Body of pancreas (tissue), 4 donors: Measurements from ENCODE around the gene CCSER2. TPM values are rescaled to one million over a fixed set of nuclear protein-coding genes. Genes with fewer than 3 reads are reported as not detected.
A peak's percentile ranks its signal among the peaks of the same experiment; 100 is the strongest.

Experiments
- ATAC-seq: fragments of 150-250 bp; one replicate; pipeline ENCODE4 v1.9.1; 2016
- DNase-seq, 4 donors: peaks; one replicate each; pipeline ENCODE4 v3.0.0-alpha.2; 2019
- H3K27ac ChIP-seq, 4 donors: fragments of 200-600 bp; sonication (generic); 1 replicate in 3 of 4; 2 replicates in 1 of 4; pipeline versions ENCODE4 v1.5.1 to v1.6.1; 2016 to 2019; ENCODE audit warnings: mild to moderate bottlenecking in 1 of 4, mixed read lengths in 1 of 4, moderate library complexity in 1 of 4
- H3K27me3 ChIP-seq, 2 donors: fragments of 200-600 bp; sonication (generic); one replicate each; pipeline ENCODE4 v1.6.0; 2016; ENCODE audit warnings: mild to moderate bottlenecking in 1 of 2
- H3K36me3 ChIP-seq, 2 donors: fragments of 200-600 bp; sonication (generic); replicated peaks in 1 of 2; 2 replicates each; pipeline ENCODE4 v1.5.1; 2016; ENCODE audit warnings: low read depth in 2 of 2; ENCODE audit not compliant: insufficient read depth in 1 of 2
- H3K4me1 ChIP-seq: fragments of 200-600 bp; sonication (generic); one replicate; pipeline ENCODE4 v1.6.0; 2016
- H3K4me3 ChIP-seq, 2 donors: fragments of 200-600 bp; sonication (generic); 1 replicate in 1 of 2; 2 replicates in 1 of 2; pipeline ENCODE4 v1.5.1; 2016 to 2019
- H3K9me3 ChIP-seq, 3 donors: fragments of 200-600 bp; sonication (generic); 1 replicate in 2 of 3; 2 replicates in 1 of 3; pipeline ENCODE4 v1.5.1; 2016
- CTCF ChIP-seq, 7 experiments: fragments of 450-650 bp in 4 of 7; fragments of 200-600 bp in 3 of 7; sonication (generic) in 3 of 7; IDR thresholded peaks; one replicate each; pipeline ENCODE4 v1.5.1; 2016 to 2019; ENCODE audit warnings: antibody characterized with exemption in 7 of 7
- POLR2A ChIP-seq, 3 donors: fragments of 450-650 bp; IDR thresholded peaks; one replicate each; pipeline ENCODE4 v1.6.1; 2016; ENCODE audit warnings: antibody characterized with exemption in 3 of 3, mild to moderate bottlenecking in 2 of 3
- WGBS, 2 donors: methylation state at CpG; one replicate each; pipeline ENCODE4 v1.1.5; 2017; 5-methylcytosine and 5-hydroxymethylcytosine counted together
- intact Hi-C: fragments of 100-400 bp; cut with DNase I; formaldehyde crosslinking; loops from one replicate; pipeline ENCODE4 v1.15.1; 2023
- total RNA-seq, 2 donors: library from RNA; depleted of rRNA; stranded (reverse); fragments of >200 nt; gene quantifications; one replicate each; pipeline ENCODE4 v1.1.0, GENCODE V29; 2016

Gene CCSER2
- total RNA-seq, 2 donors from 2014 or later: 14.5 to 20.0 TPM

- intact Hi-C loops: no loop called here
- DNase-seq (no peak), ATAC-seq (no peak)
- Histone ChIP-seq H3K4me1 (no peaks in the 10 kb centered on the region), H3K9me3 (no peaks in the 10 kb centered on the region), H3K27me3 (no peaks in the 10 kb centered on the region), H3K4me3 (no peak overlapping the region), H3K36me3 (no peaks in the 10 kb centered on the region), H3K27ac (no peak overlapping the region)
- 59 to 63% methylated on average over 2 of the region's 2 CpGs for WGBS, 2 donors
- TF ChIP-seq CTCF (IDR thresholded peaks at IDR 0.05): no peak
- no peak for TF ChIP-seq POLR2A (IDR thresholded peaks at IDR 0.05)
Observed at GRCh38 chr10:84302223-84302622, 26.2 kb upstream of the CCSER2 start.

- Histone ChIP-seq H3K36me3 (no peaks in the 10 kb centered on the region), H3K27me3 (no peaks in the 10 kb centered on the region), H3K4me3 (no peak overlapping the region), H3K27ac (no peak overlapping the region), H3K9me3 (no peaks in the 10 kb centered on the region), H3K4me1 (no peaks in the 10 kb centered on the region)
- ATAC-seq (no peak), DNase-seq (no peak)
- TF ChIP-seq CTCF (IDR thresholded peaks at IDR 0.05) (no peak), POLR2A (IDR thresholded peaks at IDR 0.05) (no peak)
- 74% methylated on average over 4 of the region's 4 CpGs for WGBS, 2 donors
- intact Hi-C loops: no loop called here
Observed at GRCh38 chr10:84306751-84307384, 21.5 kb upstream of the CCSER2 start.

- no peak for ATAC-seq
- intact Hi-C loops: no loop called here
Observed at GRCh38 chr10:84308021-84308420, 20.4 kb upstream of the CCSER2 start.

GRCh38 chr10:84308481-84309304, 19.7 kb upstream of the CCSER2 start:
- TF ChIP-seq POLR2A (IDR thresholded peaks at IDR 0.05) (no peak), CTCF (IDR thresholded peaks at IDR 0.05) (no peak)
- Histone ChIP-seq H3K4me1 (no peaks in the 10 kb centered on the region), H3K36me3 (no peaks in the 10 kb centered on the region), H3K4me3 (no peak overlapping the region), H3K9me3 (no peaks in the 10 kb centered on the region), H3K27me3 (no peaks in the 10 kb centered on the region), H3K27ac (no peak overlapping the region)
- intact Hi-C loops: no loop called here
- ATAC-seq (no peak), DNase-seq (peak in 3 of 4 donors; percentile 17 to 29 (median 27))
- 27 to 42% methylated on average over 6 of the region's 6 CpGs for WGBS, 2 donors

More at GRCh38 chr10:84308021-84308420, 20.4 kb upstream of the CCSER2 start:
- no peak for DNase-seq
- TF ChIP-seq POLR2A (IDR thresholded peaks at IDR 0.05) (no peak), CTCF (IDR thresholded peaks at IDR 0.05) (no peak)
- Histone ChIP-seq H3K9me3 (no peaks in the 10 kb centered on the region), H3K4me1 (no peaks in the 10 kb centered on the region), H3K36me3 (no peaks in the 10 kb centered on the region), H3K4me3 (no peak overlapping the region), H3K27me3 (no peaks in the 10 kb centered on the region), H3K27ac (no peak overlapping the region)
- 25 to 32% methylated on average over 1 of the region's 1 CpG for WGBS, 2 donors
